Measurements from ENCODE around the gene PKP2.

The PKP2 gene

GRCh38 chr12:32860192-32860591 is 36.4 kb downstream of the PKP2 start:
- DNase-seq, result no peak

- no peak for DNase-seq
Measured at GRCh38 chr12:32859389-32859788, 37.2 kb downstream of the PKP2 start.

GRCh38 chr12:32854716-32855115 is 41.9 kb downstream of the PKP2 start:
- DNase-seq, result no peak

- no peak for DNase-seq
Measured at GRCh38 chr12:32854097-32854496, 42.5 kb downstream of the PKP2 start.

- DNase-seq, result no peak
Measured at GRCh38 chr12:32847287-32847686, 49.3 kb downstream of the PKP2 start.

GRCh38 chr12:32846053-32846452 is 50.5 kb downstream of the PKP2 start:
- DNase-seq, result no peak

- DNase-seq, result no peak
Measured at GRCh38 chr12:32843528-32844095, 53.0 kb downstream of the PKP2 start.

- no peak for DNase-seq
Measured at GRCh38 chr12:32841061-32841460, 55.5 kb downstream of the PKP2 start.

- DNase-seq, result no peak
Measured at GRCh38 chr12:32839828-32840227, 56.7 kb downstream of the PKP2 start.

- no peak for DNase-seq
Measured at GRCh38 chr12:32837974-32838373, 58.6 kb downstream of the PKP2 start.

- no peak for DNase-seq
Measured at GRCh38 chr12:32836710-32837109, 59.9 kb downstream of the PKP2 start.

- no peak for DNase-seq
Measured at GRCh38 chr12:32834122-32834521, 62.5 kb downstream of the PKP2 start.

- DNase-seq, result no peak
Measured at GRCh38 chr12:32828552-32828951, 68.0 kb downstream of the PKP2 start.

GRCh38 chr12:32828120-32828519 is 68.5 kb downstream of the PKP2 start:
- DNase-seq, result no peak

- DNase-seq, result no peak
Measured at GRCh38 chr12:32826807-32827412, 69.7 kb downstream of the PKP2 start.

GRCh38 chr12:32824596-32824995 is 72.0 kb downstream of the PKP2 start:
- DNase-seq, result no peak

- no peak for DNase-seq
Measured at GRCh38 chr12:32822344-32822743, 74.2 kb downstream of the PKP2 start.

- DNase-seq, result no peak
Measured at GRCh38 chr12:32821710-32822109, 74.9 kb downstream of the PKP2 start.

GRCh38 chr12:32821293-32821692 is 75.3 kb downstream of the PKP2 start:
- no peak for DNase-seq

GRCh38 chr12:32820376-32820931 is 76.1 kb downstream of the PKP2 start:
- DNase-seq, result no peak

- no peak for DNase-seq
Measured at GRCh38 chr12:32819424-32819823, 77.2 kb downstream of the PKP2 start.

GRCh38 chr12:32811686-32812392 is 84.7 kb downstream of the PKP2 start:
- no peak for DNase-seq

- no peak for DNase-seq
Measured at GRCh38 chr12:32809846-32810245, 86.7 kb downstream of the PKP2 start.

- DNase-seq, result no peak
Measured at GRCh38 chr12:32809196-32809595, 87.4 kb downstream of the PKP2 start.

All from NCI-H774 (cell line).